ENCODE data around the gene MLPH. TPM values are rescaled to one million over a fixed set of nuclear protein-coding genes. Genes with fewer than 3 reads are reported as not detected.

MLPH gene
- total and polyA plus RNA-seq, 9 of the 15 experiments (the other 6 are each of a cell fraction or from before 2014, with no cell fraction given) = 0.22 TPM; not detected in 8

DNA sequence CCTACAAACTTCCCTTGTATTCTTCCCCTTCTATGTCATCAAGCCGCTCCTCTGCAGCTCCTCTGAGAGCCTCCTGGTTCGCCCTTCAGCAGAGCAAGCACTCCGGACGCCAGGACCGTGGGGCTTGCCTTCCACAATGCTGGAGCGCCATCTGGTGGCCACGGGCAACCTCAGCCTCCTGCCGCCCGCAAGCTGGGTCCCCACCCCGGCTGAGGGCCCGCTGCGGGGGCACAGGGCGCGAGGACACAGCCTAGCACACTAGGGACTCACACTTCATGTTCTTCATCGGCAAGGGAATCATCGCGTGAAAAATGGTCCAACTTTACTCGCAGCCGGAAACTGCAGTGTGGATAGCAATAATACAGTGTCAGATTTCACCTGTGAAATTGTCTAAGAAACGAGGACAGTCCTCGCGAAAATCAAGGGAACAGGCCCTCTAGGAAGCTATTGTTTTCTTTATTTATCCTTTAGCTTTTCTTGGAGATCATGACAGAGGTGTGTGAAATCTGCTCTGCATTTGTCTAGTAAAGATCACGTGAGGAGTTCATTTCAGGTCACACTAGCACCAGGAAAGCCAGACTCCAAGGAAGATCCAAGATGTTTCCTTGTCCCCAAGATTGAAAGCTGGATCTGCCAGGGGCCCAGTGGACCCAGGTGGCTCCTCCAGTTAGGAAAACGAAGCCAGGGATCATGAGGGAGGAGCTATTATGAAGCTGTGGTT is 85.1 kb downstream of the MLPH start:
- FAIRE-seq = peak; percentile 85
- in situ Hi-C loops (cut with MboI) = loop anchor here (5.0 to 10.0 kb wide), 2 partner anchors 60 to 417 kb away; no protein-coding TSS in a partner anchor
- TF ChIP-seq FOXK1 (CRISPR knock-in tag; IDR thresholded peaks at IDR 0.05; ENCODE audit: borderline replicate concordance) (no peak), ZFP36 (IDR thresholded peaks at IDR 0.05; ENCODE audit: low read depth, low read length, partially characterized antibody) (peak; percentile 7), NR4A1 (CRISPR knock-in tag; IDR thresholded peaks at IDR 0.05) (no peak), NR4A1 (tag; IDR thresholded peaks at IDR 0.05) (no peak), JUNB (CRISPR knock-in tag; conservative IDR thresholded peaks at IDR 0.05) (no peak), PHTF2 (CRISPR knock-in tag; IDR thresholded peaks at IDR 0.05) (no peak), ZNF830 (CRISPR knock-in tag; IDR thresholded peaks at IDR 0.05) (no peak), SREBF1 (IDR thresholded peaks at IDR 0.05; ENCODE audit: borderline replicate concordance, low read depth, low read length) (no peak), TEAD1 (CRISPR knock-in tag; IDR thresholded peaks at IDR 0.05) (no peak), U2AF1 (optimal IDR thresholded peaks at IDR 0.05; ENCODE audit: low read depth, low read length) (no peak), RB1 (IDR thresholded peaks at IDR 0.05; ENCODE audit: low read depth) (peak; percentile 51; the same call in 1 of the 2 replicates)
- TF ChIP-seq, protein P1, sequence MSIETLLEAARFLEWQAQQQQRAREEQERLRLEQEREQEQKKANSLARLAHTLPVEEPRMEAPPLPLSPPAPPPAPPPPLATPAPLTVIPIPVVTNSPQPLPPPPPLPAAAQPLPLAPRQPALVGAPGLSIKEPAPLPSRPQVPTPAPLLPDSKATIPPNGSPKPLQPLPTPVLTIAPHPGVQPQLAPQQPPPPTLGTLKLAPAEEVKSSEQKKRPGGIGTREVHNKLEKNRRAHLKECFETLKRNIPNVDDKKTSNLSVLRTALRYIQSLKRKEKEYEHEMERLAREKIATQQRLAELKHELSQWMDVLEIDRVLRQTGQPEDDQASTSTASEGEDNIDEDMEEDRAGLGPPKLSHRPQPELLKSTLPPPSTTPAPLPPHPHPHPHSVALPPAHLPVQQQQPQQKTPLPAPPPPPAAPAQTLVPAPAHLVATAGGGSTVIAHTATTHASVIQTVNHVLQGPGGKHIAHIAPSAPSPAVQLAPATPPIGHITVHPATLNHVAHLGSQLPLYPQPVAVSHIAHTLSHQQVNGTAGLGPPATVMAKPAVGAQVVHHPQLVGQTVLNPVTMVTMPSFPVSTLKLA (conservative IDR thresholded peaks at IDR 0.05) = 0 out of 4 replicates have a peak, but pooled peaks of 1 of the 2 experiments have one; percentile 15
- TF ChIP-seq, protein P2, sequence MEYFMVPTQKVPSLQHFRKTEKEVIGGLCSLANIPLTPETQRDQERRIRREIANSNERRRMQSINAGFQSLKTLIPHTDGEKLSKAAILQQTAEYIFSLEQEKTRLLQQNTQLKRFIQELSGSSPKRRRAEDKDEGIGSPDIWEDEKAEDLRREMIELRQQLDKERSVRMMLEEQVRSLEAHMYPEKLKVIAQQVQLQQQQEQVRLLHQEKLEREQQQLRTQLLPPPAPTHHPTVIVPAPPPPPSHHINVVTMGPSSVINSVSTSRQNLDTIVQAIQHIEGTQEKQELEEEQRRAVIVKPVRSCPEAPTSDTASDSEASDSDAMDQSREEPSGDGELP (CRISPR knock-in tag; IDR thresholded peaks at IDR 0.05; ENCODE audit: borderline replicate concordance) = peak; percentile 63; the same call in 1 of the 2 replicates
- TF ChIP-seq, protein P3, sequence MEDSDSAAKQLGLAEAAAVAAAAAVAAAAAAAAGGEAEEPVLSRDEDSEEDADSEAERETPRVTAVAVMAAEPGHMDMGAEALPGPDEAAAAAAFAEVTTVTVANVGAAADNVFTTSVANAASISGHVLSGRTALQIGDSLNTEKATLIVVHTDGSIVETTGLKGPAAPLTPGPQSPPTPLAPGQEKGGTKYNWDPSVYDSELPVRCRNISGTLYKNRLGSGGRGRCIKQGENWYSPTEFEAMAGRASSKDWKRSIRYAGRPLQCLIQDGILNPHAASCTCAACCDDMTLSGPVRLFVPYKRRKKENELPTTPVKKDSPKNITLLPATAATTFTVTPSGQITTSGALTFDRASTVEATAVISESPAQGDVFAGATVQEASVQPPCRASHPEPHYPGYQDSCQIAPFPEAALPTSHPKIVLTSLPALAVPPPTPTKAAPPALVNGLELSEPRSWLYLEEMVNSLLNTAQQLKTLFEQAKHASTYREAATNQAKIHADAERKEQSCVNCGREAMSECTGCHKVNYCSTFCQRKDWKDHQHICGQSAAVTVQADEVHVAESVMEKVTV (CRISPR knock-in tag; IDR thresholded peaks at IDR 0.05) = peak; percentile 92
- TF ChIP-seq, protein P4, sequence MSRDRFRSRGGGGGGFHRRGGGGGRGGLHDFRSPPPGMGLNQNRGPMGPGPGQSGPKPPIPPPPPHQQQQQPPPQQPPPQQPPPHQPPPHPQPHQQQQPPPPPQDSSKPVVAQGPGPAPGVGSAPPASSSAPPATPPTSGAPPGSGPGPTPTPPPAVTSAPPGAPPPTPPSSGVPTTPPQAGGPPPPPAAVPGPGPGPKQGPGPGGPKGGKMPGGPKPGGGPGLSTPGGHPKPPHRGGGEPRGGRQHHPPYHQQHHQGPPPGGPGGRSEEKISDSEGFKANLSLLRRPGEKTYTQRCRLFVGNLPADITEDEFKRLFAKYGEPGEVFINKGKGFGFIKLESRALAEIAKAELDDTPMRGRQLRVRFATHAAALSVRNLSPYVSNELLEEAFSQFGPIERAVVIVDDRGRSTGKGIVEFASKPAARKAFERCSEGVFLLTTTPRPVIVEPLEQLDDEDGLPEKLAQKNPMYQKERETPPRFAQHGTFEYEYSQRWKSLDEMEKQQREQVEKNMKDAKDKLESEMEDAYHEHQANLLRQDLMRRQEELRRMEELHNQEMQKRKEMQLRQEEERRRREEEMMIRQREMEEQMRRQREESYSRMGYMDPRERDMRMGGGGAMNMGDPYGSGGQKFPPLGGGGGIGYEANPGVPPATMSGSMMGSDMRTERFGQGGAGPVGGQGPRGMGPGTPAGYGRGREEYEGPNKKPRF (IDR thresholded peaks at IDR 0.05; ENCODE audit: low read depth, low read length) = no peak

More for the DNA sequence above, 85.1 kb downstream of the MLPH start:
- Histone ChIP-seq H3K27ac (ENCODE audit: extremely low read depth, low read depth, low read length) (no peak overlapping the region), H3K9me1 (ENCODE audit: control insufficient read depth, insufficient read depth, low read length) (no peaks in the 10 kb centered on the region), H3K4me1 (replicated peaks in 1 of 2; ENCODE audit: control insufficient read depth in 2 of 2, insufficient read depth in 2 of 2, low read length in 2 of 2) (peaks cover 0 to 3% of the 10 kb centered on the region in 2 experiments; a peak in 1 of 5 replicates), H3K9me3 (replicated peaks; ENCODE audit: control insufficient read depth, insufficient read depth, low read depth, low read length) (no peaks in the 10 kb centered on the region), H4K20me1 (replicated peaks; ENCODE audit: control insufficient read depth, insufficient read depth, low read length) (no peaks in the 10 kb centered on the region), H3K4me3 (no peak overlapping the region), H3K9ac (ENCODE audit: insufficient read depth in 1 of 2, low read depth in 2 of 2, low read length in 2 of 2) (no peak overlapping the region), H3K27me3 (ENCODE audit: control insufficient read depth in 2 of 2, insufficient read depth in 2 of 2, low read length in 2 of 2) (peaks cover 0 to 42% of the 10 kb centered on the region in 2 experiments; a peak in 3 of 5 replicates), H3K79me2 (ENCODE audit: control insufficient read depth, insufficient read depth, low read length) (no peaks in the 10 kb centered on the region), H3K4me2 (ENCODE audit: insufficient read depth, low read length) (no peak overlapping the region), H2AFZ (ENCODE audit: low read depth, low read length) (no peak overlapping the region), H3K36me3 (ENCODE audit: control insufficient read depth, insufficient read depth, low read length) (no peaks in the 10 kb centered on the region)
- BruUV-seq (replicated peaks) = no TSS peak
- ChIA-PET CTCF (ENCODE audit: low intra/inter-chr PET ratio) (interaction anchor here (0.6 to 2.6 kb wide), 3 partner anchors 59 to 417 kb away, joined by 3 to 51 read pairs (median 6); no protein-coding TSS in a partner anchor), POLR2A (interaction anchor here (1.2 kb wide), 1 partner anchor 63 kb away, joined by 3 read pairs; no protein-coding TSS in a partner anchor)
- intact Hi-C loops (cut with micrococcal nuclease) = loop anchor here (1.0 kb wide), 2 partner anchors 60 to 418 kb away; no protein-coding TSS in a partner anchor
- ATAC-seq = peak; percentile 100
- WGBS (ENCODE audit: insufficient coverage, low coverage, missing lambda C conversion rate) = under 1% methylated on average over 17 of the region's 24 CpGs
- peak; percentile 79 to 86 (median 84) for DNase-seq (ENCODE audit: extremely low read depth in 1 of 4, low spot score in 3 of 4)

All from K562 (cell line).